Pancreas (tissue), 10 donors: ENCODE measurements around the gene NIPAL1. TPM values are rescaled to one million over a fixed set of nuclear protein-coding genes. Genes with fewer than 3 reads are reported as not detected.

Source experiments
- ATAC-seq, 4 donors: fragments of 200-7000 bp; cut with Tn5 transposase; one replicate each; pipeline versions ENCODE4 v1.8.0 to v1.9.1; 2020; ENCODE audit warnings: mild to moderate bottlenecking in 4 of 4, moderate library complexity in 4 of 4
- DNase-seq, 6 donors: peaks; one replicate each; pipeline ENCODE4 v3.0.0-alpha.2; 2020
- FAIRE-seq: peaks from 2 replicates; lab custom pipeline; 2012; peaks lifted over from hg19 to GRCh38; lab: Jason Lieb, UNC
- H3K27ac ChIP-seq, 4 donors: fragments of 200-600 bp; sonication (generic); 1 replicate in 3 of 4; 2 replicates in 1 of 4; pipeline versions ENCODE4 v1.5.0 to v1.8.0; 2020
- H3K27me3 ChIP-seq, 4 donors: fragments of 200-600 bp; one replicate each; pipeline ENCODE4 v1.8.0; 2021
- H3K36me3 ChIP-seq, 3 donors: fragments of 200-600 bp; sonication (generic) in 1 of 3; one replicate each; pipeline versions ENCODE4 v1.5.0 to v1.8.0; 2020 to 2021
- H3K4me1 ChIP-seq, 3 donors: fragments of 200-600 bp; one replicate each; pipeline ENCODE4 v1.8.0; 2021
- H3K4me3 ChIP-seq, 4 donors: fragments of 200-600 bp; sonication (generic) in 2 of 4; one replicate each; pipeline versions ENCODE4 v1.5.0 to v1.8.0; 2020 to 2021
- H3K9me3 ChIP-seq, 4 donors: fragments of 200-600 bp; one replicate each; pipeline ENCODE4 v1.8.0; 2021
- WGBS, 2 donors: extraction: QIAGEN DNeasy Blood & Tissue Kit; methylation state at CpG; one replicate each; pipeline ENCODE4 v1.1.7; 2013; 5-methylcytosine and 5-hydroxymethylcytosine counted together
- intact Hi-C, 3 donors: fragments of 100-400 bp; cut with DNase I; formaldehyde crosslinking; loops; one replicate each; pipeline versions ENCODE4 v1.11.1 to v1.14.2; 2022
- polyA plus RNA-seq, 2 donors: library from polyadenylated mRNA; stranded (reverse); fragments of 200-250 nt; gene quantifications; one replicate each; pipeline ENCODE4 v1.2.3, GENCODE V29; 2013
- total RNA-seq, 6 donors: library from RNA; stranded (reverse); fragmentation: NEBNext Ultra II Directional in 4 of 6; extraction: Animal tissue kit (Norgen Biotek cat#: 25700) in 4 of 6; gene quantifications; one replicate each; pipeline versions ENCODE4 v1.2.1 to v1.2.4, GENCODE V29; 2021 to 2023
- TF ChIP-seq, protein P1 (sequence below), 4 donors: fragments of 200-600 bp; sonication (generic) in 3 of 4; IDR thresholded peaks; one replicate each; pipeline versions ENCODE4 v1.5.0 to v1.8.0; 2021; ENCODE audit warnings: antibody characterized with exemption in 4 of 4
- donor health status: healthy with polysubstance abuse.
- donor health status: DM: no; HTN: no; CAD: no; lungs with moderate emphysema.
- donor health status: DM: no; HTN: no; CAD: no.
- donor health status: control.
- donor health status: control.
- donor health status: Bipolar disorder and iron deficiency.
- donor health status: DM: yes; HTN: yes; CAD: no.
- donor health status: DM: no; HTN: no; CAD: no.
- donor health status: DM: no; HTN: no; CAD: no.
- donor health status: DM: yes; HTN: yes; CAD: no.

Gene NIPAL1
- total RNA-seq (1 to 10 TPM; 2.2 to 4.4 (median 2.5) TPM), polyA plus RNA-seq (1 to 10 TPM in 1 of 2 donors, under 1 TPM in 1; 0.96 to 1.3 TPM)

DNA sequence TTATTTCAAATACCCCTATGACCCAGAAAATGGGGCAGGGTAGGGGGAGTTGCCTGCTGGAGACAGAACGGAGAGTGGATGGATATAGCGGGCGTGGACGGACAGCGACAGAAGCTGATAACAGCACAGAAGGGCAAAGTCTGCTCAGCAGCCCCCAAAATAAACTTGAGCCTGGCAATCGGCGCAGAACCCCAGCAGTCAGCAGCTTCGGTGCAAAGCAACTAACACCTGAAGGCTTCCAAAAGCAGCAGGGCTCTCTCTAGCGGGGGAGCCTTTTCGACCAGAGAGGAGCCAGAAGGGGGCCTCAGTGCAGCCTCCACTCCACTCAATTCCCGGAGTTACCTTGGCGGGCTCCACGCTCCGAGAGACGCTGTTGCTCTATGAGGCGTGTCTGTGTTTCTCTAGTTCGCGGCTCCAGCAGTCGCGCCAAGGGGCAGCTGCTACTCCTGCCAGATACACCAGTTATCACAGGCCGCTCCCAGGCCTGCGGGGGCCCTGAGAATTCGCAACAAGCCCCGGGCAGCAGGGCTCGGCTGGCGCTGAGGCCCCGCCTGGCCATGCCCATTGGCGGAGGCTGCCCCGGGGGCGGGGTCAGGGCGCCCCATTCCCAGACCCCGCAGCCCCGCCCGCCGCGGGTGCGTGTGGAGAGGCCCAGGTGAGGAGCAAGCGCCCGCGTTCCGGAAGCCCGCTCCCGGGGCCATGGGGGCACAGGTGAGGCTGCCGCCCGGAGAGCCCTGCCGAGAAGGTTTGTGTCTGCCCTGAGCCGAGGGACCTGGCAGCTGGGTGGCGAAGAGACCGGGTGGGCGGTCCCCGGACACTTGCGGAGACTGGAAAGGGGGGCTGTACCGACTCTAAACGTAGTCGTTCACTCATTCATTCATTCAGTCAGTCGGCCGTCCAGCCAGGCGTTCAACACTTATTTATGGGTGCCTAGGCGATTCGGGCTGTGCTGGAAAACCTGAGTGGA lies at the start of gene NIPAL1, which contains the start of gene CNGA1:
TSS of gene NIPAL1 (plus strand) at position 632 of the 967 bp plus-strand sequence. CDS start at position 700, 68 bp downstream.
TSS of gene CNGA1 (minus strand) at position 541 of the 967 bp plus-strand sequence. CDS start 63,992 bp downstream, outside the sequence.
- DNase-seq (peak; percentile 86 to 96 (median 90)), FAIRE-seq (no peak), ATAC-seq (peak; percentile 98 to 99 (median 98))
- H3K27ac ChIP-seq = peak within 1 kb of the TSS; percentile 43 to 86 (median 68)
- WGBS, 2 donors = 0 to 1% methylated on average over 51 to 60 of the region's 60 CpGs
- H3K4me1 ChIP-seq = no peaks in the 10 kb centered on the region
- TF ChIP-seq, protein P1, sequence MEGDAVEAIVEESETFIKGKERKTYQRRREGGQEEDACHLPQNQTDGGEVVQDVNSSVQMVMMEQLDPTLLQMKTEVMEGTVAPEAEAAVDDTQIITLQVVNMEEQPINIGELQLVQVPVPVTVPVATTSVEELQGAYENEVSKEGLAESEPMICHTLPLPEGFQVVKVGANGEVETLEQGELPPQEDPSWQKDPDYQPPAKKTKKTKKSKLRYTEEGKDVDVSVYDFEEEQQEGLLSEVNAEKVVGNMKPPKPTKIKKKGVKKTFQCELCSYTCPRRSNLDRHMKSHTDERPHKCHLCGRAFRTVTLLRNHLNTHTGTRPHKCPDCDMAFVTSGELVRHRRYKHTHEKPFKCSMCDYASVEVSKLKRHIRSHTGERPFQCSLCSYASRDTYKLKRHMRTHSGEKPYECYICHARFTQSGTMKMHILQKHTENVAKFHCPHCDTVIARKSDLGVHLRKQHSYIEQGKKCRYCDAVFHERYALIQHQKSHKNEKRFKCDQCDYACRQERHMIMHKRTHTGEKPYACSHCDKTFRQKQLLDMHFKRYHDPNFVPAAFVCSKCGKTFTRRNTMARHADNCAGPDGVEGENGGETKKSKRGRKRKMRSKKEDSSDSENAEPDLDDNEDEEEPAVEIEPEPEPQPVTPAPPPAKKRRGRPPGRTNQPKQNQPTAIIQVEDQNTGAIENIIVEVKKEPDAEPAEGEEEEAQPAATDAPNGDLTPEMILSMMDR (IDR thresholded peaks at IDR 0.05) = no peak
- H3K36me3 ChIP-seq = no peaks in the 10 kb centered on the region
- H3K4me3 ChIP-seq = peak within 1 kb of the TSS; percentile 59 to 71 (median 66)
- no peaks in the 10 kb centered on the region for H3K9me3 ChIP-seq
- H3K27me3 ChIP-seq = no peaks in the 10 kb centered on the region
- intact Hi-C loops = loop anchor here in 1 of 3 donors (10.0 kb wide), 1 partner anchor 68 kb away; no protein-coding TSS in a partner anchor

DNA sequence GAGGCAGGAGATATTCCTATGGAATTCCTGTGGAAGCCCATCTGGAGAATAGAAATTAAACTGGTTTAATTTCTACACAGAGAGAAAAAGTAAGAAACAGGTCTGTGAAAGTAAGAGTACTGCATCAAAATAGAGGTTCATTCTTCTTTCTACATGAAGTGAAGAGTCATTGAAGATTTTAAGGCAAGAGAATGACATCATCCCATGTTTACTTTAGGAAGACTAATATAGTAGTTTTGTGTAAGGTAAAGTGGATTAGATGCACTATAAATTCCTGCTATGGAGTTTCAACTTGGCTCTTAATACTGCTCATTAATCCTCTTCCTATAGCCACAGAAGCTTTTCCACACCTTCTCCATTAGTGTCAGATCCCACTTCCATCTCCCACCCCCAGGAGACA lies 47.7 kb upstream of the NIPAL1 start:
- Histone ChIP-seq H3K36me3 (no peaks in the 10 kb centered on the region), H3K9me3 (no peaks in the 10 kb centered on the region), H3K27ac (no peak overlapping the region), H3K27me3 (no peaks in the 10 kb centered on the region), H3K4me3 (no peak overlapping the region), H3K4me1 (no peaks in the 10 kb centered on the region)
- no peak for FAIRE-seq
- TF ChIP-seq, protein P1 (IDR thresholded peaks at IDR 0.05) = no peak
- intact Hi-C loops = no loop called here
- no peak for ATAC-seq
- no peak for DNase-seq

GRCh38 chr4:47972181-47972580 lies 44.4 kb upstream of the NIPAL1 start:
- FAIRE-seq (no peak), ATAC-seq (peak in 1 of 4 donors; percentile 58), DNase-seq (no peak)
- intact Hi-C loops = no loop called here
- Histone ChIP-seq H3K4me3 (no peak overlapping the region), H3K4me1 (no peaks in the 10 kb centered on the region), H3K36me3 (no peaks in the 10 kb centered on the region), H3K9me3 (no peaks in the 10 kb centered on the region), H3K27ac (no peak overlapping the region), H3K27me3 (no peaks in the 10 kb centered on the region)
- 96 to 98% methylated on average over 1 of the region's 1 CpG for WGBS, 2 donors
- TF ChIP-seq, protein P1 (IDR thresholded peaks at IDR 0.05) = no peak

GRCh38 chr4:47972721-47973120 lies 43.9 kb upstream of the NIPAL1 start:
- ATAC-seq (no peak), FAIRE-seq (no peak), DNase-seq (no peak)
- no peaks in the 10 kb centered on the region for H3K9me3 ChIP-seq
- WGBS, 2 donors = 93 to 100% methylated on average over 1 of the region's 1 CpG
- H3K27ac ChIP-seq = no peak overlapping the region
- H3K4me1 ChIP-seq = no peaks in the 10 kb centered on the region
- TF ChIP-seq, protein P1 (IDR thresholded peaks at IDR 0.05) = no peak
- H3K27me3 ChIP-seq = no peaks in the 10 kb centered on the region
- intact Hi-C loops = no loop called here
- no peaks in the 10 kb centered on the region for H3K36me3 ChIP-seq
- no peak overlapping the region for H3K4me3 ChIP-seq
